Activated T-cell treated with anti-CD3 and anti-CD28 coated beads, Interleukin-2, amount 50 U/mL, for 1 hour (primary cell): ENCODE data around the gene PSME3IP1.

Experiments used
- DNase-seq: peaks from one replicate; pipeline ENCODE4 v3.0.0-alpha.2; 2020

The PSME3IP1 gene

GRCh38 chr16:57141822-57142631 is 43.8 kb downstream of the PSME3IP1 start:
- DNase-seq, result no peak

DNA sequence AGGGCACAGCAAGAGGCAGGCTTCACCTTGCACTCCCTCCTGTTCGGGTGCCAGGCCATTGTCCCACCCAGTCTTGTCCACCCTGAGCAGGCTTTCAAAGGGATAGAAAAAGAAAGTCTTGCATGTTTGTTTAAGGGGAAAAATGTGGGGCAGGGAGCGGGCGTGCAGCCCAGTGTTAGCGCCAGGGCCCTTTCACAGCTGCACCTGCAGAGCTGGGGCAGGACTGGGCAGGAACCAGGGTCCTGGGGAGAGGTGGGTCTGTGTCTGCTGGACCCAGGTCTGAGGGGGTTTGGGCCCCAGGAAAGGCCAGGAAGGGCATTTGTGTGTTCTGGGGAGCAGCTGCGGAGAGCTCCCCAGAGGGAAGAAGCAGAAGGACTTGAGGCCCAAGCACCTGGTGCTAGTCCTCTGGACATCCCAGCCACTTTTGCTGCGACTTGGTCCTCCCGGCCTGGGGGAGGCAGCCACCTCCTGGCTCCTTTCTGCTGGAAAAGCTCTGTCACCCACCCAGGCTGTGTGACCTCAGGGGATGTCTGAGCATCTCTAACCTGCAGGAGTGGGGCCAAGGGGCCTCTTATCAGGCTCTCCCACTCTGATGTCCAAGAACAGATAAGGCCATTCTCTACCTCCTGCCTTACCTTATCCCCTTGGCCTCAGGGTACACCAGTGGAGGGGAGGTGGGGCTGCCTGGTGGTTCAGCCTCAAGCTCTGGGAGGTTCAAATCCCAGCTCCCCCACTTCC is 44.7 kb downstream of the PSME3IP1 start:
- DNase-seq, result no peak

- peak; percentile 11 for DNase-seq
Measured at GRCh38 chr16:57138281-57138935, 47.4 kb downstream of the PSME3IP1 start.

GRCh38 chr16:57137566-57138273 is 48.1 kb downstream of the PSME3IP1 start:
- no peak for DNase-seq

DNA sequence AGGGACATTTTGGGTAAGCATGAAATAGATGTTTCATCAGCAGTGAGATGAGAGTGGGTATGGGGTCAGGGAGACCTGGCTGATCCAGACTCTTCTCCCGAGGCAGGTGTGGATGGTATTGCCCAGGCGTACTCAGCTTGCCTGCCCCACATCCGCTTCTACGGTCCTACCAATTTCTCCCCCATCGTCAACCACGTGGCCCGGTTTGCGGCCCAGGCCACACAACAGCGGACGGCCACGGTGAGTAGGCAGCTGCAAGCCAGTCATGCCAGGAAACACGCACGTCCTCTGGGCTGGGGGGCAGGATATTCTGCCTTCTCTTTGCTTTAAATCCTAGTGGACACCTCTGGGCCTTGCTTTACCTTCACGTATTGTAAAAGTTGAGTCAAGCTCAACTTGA is 48.8 kb downstream of the PSME3IP1 start:
- no peak for DNase-seq

DNA sequence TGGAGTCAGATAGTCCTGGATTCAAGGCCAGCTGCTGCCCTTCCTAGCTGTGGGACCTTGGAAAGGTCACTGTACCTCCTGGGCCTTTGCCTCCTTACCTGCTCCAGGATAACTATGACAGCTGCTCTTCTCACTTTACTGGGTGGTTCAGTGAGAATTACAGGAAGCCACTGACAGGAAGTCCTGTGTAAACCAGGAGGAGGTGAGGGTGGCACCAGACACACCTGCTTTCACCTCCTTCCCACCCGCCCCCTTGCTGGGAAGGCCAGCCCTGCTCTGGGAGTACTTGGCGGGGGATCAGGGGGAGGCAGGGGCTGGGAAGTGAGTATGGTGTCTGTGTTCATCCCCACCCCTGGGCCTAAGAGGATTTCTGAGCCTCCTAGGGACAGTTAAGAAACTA is 50.9 kb downstream of the PSME3IP1 start:
- peak; percentile 50 for DNase-seq

GRCh38 chr16:57133886-57134285 is 52.0 kb downstream of the PSME3IP1 start:
- no peak for DNase-seq

DNA sequence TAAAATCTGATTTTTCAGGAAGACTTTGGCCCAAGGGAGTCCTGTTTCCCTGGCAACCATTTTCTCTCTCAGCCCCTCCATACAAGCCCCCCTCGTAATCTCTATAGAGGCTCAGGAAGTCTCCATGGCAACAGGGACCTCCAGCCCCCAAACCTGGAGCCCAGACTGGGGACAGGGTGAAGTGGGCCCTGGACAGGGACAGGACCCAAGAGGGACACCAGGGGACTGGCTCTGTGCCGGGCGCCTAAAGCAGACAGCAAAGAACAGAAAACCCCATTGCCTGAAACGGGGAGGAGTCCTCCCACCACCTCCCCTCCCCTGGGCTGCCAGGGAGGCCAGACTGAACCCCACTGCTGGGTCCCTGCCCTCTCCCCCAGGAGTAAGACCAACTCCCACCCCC is 52.8 kb downstream of the PSME3IP1 start:
- no peak for DNase-seq

DNA sequence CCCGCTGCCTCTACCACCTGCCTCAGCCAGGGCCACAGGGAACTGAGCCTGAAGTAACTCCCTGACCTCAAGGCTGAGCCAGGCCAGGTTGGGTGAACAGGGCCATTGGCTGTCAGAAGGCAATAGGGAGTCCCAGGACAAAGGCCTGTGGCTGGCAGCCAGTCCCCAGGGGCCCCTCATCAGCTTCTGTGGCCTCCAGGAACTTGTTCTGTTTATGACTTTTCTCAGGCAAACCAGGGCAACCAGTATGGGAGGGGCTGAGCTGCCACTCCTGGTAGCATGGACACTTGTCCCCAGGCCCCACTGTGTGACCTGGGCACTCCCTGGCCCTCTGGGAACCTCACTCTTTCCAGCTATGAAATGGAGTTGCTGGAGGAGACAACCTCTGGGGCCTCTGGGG is 53.4 kb downstream of the PSME3IP1 start:
- no peak for DNase-seq

GRCh38 chr16:57131351-57131970 is 54.4 kb downstream of the PSME3IP1 start:
- no peak for DNase-seq

- no peak for DNase-seq
Measured at GRCh38 chr16:57130950-57131321, 54.9 kb downstream of the PSME3IP1 start.

- DNase-seq, result peak; percentile 52
Measured at GRCh38 chr16:57128771-57129389, 57.0 kb downstream of the PSME3IP1 start.

DNA sequence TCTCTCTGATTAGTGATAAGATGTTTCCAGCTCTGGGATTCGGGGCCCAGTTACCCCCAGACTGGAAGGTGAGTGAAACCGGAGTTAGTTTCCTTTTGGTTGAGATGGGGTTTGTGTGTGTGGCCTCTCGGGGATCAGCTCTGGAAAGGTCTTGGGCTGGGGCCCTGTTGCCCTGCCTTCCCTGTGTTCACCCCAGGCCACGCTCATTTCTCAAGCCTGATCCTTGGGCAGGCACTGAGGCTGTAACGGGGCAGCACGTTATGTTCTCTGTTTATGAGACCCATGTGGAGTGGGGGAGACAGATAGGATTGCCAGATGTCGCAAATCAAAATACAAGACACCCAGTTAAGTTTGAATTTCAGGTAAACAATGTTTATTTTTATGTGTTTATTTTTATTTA is 58.0 kb downstream of the PSME3IP1 start:
- DNase-seq, result no peak

- DNase-seq, result no peak
Measured at GRCh38 chr16:57127037-57127763, 58.6 kb downstream of the PSME3IP1 start.

DNA sequence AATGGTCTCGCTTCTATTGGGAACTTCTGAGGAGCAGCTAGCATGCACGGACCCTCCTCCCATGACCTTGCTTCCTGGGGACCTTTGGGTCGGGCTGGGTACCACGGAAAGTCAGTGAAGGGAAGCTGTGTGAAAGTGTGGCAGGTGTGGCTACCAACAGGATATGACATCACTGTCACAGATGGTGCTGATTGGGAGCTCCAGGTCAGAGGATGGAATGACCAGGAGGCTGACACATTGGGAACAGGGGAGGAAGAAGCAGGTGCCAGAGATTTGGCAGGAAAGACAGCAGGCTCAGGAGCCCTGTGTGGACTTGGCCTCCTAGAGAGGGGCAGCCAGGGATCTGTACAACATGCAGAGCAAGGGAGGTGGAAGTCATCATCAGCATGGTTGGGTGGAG is 59.4 kb downstream of the PSME3IP1 start:
- DNase-seq, result no peak

GRCh38 chr16:57125969-57126368 is 59.9 kb downstream of the PSME3IP1 start:
- DNase-seq, result no peak

DNA sequence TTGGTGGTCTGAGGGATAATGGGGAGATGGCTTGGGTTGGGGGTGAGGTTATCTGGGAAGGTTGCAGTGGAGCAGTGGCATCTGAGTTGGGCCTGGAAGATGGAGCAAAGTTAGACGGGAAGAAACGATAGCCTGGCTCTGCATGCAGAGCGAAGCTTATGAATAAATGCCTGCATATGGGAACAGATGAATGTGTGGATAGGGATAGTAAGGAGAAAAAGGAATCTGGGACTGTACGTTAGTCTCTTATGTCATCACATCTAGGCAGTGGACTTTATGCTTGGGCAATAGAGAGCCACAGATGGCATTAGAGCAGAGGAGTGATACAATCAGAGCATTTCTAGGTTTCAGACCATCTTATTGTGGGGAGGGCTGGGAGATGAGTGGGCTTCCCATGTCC is 60.5 kb downstream of the PSME3IP1 start:
- no peak for DNase-seq

DNA sequence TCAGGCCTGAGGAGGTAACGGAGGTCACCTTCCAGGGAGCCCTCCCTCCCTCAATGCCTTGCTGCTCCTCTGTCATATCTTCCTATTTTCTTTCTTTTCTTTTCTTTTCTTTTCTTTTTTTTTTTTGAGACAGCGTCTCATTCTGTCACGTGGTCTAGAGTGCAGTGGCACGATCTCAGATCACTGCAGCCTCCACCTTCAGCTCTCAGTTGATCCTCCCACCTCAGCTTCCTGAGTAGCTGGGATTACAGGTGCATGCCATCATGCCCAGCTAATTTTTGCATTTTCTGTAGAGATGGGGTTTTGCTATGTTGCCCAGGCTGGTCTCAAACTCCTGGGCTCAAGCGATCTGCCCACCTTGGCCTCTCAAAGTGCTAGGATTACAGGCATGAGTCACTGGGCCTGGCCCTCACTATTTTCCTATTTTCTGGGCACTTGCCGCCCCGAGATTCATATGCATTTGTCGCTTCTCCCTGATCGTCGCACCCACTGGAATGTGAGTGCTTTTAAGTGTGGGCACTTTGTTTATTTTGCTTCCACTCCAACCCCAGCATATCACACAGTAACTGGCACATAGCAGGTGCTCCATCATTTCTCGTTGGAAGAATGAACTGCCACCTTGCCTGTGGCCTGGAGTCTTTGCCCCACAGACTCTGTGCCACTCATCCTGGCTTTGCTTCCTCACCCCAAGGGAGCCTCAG is 61.7 kb downstream of the PSME3IP1 start:
- no peak for DNase-seq

- no peak for DNase-seq
Measured at GRCh38 chr16:57123216-57123973, 62.4 kb downstream of the PSME3IP1 start.

DNA sequence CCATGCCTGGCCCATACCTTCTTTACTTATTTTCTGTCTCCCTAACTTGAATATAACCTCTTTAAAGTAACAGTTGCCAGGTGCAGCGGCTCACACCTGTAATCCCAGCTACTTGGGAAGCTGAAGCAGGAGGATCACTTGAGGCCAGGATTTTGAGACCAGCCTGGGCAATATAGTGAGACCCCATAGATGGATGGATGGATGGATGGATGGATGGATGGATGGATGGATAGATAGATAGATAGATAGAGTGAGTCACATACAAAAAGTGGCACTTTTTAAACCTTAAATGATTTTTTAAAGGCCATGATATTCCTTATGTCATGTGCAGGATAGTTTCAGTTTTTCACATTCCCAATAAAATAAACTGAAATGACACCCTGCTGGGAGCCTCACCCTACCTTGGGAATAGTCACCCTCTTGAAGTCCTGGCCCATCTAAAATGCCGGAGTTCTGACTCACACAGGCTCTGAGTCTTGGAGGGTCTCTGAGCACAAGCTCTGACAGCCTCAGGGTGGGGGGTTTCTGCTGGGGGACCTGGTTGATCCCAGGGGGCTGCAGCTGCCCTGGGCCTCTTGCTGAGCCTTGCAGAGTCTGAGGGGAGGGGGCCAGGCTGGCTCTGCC is 67.3 kb downstream of the PSME3IP1 start:
- no peak for DNase-seq
